ENCODE data around the gene CD164L2. TPM values are rescaled to one million over a fixed set of nuclear protein-coding genes. Genes with fewer than 3 reads are reported as not detected.

Gene CD164L2
- total and polyA plus RNA-seq, 2 donors (not counting 1 experiment from before 2014, with no cell fraction given) = not detected

- H3K9ac ChIP-seq (ENCODE audit: low read length) = peak overlapping the region; percentile 77
- H3K27ac Mint-ChIP-seq = peak overlapping the region; percentile 98
- peaks cover 0 to 24% of the 10 kb centered on the region in 2 experiments for H3K36me3 ChIP-seq (replicated peaks in 1 of 2; ENCODE audit: control extremely low read depth in 1 of 2, control insufficient read depth in 1 of 2, extremely low read depth in 1 of 2, insufficient read depth in 2 of 2, low read length in 1 of 2)
- H3K4me3 Mint-ChIP-seq = peak overlapping the region; percentile 96
- intact Hi-C loops (cut with micrococcal nuclease) = no loop called here
- no peak for TF ChIP-seq EZH2 (IDR thresholded peaks at IDR 0.05; ENCODE audit: borderline replicate concordance, insufficient read depth, low read depth, low read length, poor library complexity, severe bottlenecking)
- TF ChIP-seq CTCF (IDR thresholded peaks at IDR 0.05) = no peak
- H4K20me1 ChIP-seq (ENCODE audit: control insufficient read depth, insufficient read depth, low read length, poor library complexity, severe bottlenecking) = peaks cover 6% of the 10 kb centered on the region
- H3K79me2 ChIP-seq (ENCODE audit: control insufficient read depth, insufficient read depth, low read length) = peaks cover 46% of the 10 kb centered on the region
- peak overlapping the region; percentile 61 to 89 (median 79) for H3K4me3 ChIP-seq (ENCODE audit: control extremely low read depth in 1 of 5, extremely low read depth in 1 of 5, insufficient read depth in 1 of 5, low read depth in 2 of 5, low read length in 4 of 5)
- WGBS (ENCODE audit: insufficient coverage) = 5% methylated on average over 7 of the region's 8 CpGs
- peak overlapping the region; percentile 89 for H3K4me2 ChIP-seq (replicated peaks; ENCODE audit: low read depth, low read length, poor library complexity, severe bottlenecking)
- no peaks in the 10 kb centered on the region for H3K27me3 ChIP-seq (replicated peaks in 1 of 4; ENCODE audit: control extremely low read depth in 1 of 4, control insufficient read depth in 3 of 4, insufficient read depth in 4 of 4, low read length in 3 of 4)
- no peaks in the 10 kb centered on the region for H3K9me3 Mint-ChIP-seq (ENCODE audit: insufficient read depth)
- DNase-seq (peak; percentile 53), ATAC-seq (ENCODE audit: low read depth) (no peak)
- ChIA-PET POLR2A (interaction anchor here (1.3 to 2.1 kb wide), 8 partner anchors 7 to 23 kb away, joined by 3 to 16 read pairs (median 8); partner anchors contain the start of gene MAP3K6), CTCF (interaction anchor here (1.0 to 12.7 kb wide), 13 partner anchors 10 to 321 kb away, joined by 3 to 132 read pairs (median 7); partner anchors contain the start of gene MAP3K6)
- H3K27me3 Mint-ChIP-seq = no peaks in the 10 kb centered on the region
- peaks cover 0 to 7% (median 0%) of the 10 kb centered on the region in 3 donors for H3K9me3 ChIP-seq (ENCODE audit: control extremely low read depth in 1 of 3, control insufficient read depth in 2 of 3, insufficient read depth in 1 of 3, low read length in 2 of 3)
- peaks cover 66% of the 10 kb centered on the region for H3K4me1 Mint-ChIP-seq
- peak overlapping the region; percentile 84 for H2AFZ ChIP-seq (ENCODE audit: insufficient read depth, low read depth, low read length, poor library complexity, severe bottlenecking)
- H3K4me1 ChIP-seq (ENCODE audit: control insufficient read depth in 2 of 2, insufficient read depth in 2 of 2, low read length in 2 of 2) = peaks cover 37 to 59% of the 10 kb centered on the region in 2 donors
- H3K27ac ChIP-seq (ENCODE audit: low read length in 2 of 2) = peak overlapping the region; percentile 85 to 88
These were observed 40.7 kb downstream of the CD164L2 start for GRCh38 chr1:27342391-27342777.
